Right lobe of liver (tissue), 4 donors: ENCODE results near the gene UGT3A2.

Experiments used
- POLR2A ChIP-seq: fragments of 450-650 bp; IDR thresholded peaks from one replicate; pipeline ENCODE4 v1.6.1; 2017; ENCODE audit warnings: antibody characterized with exemption, mild to moderate bottlenecking
- TF ChIP-seq, protein P1 (sequence below), 4 donors: fragments of 200-600 bp in 3 of 4; fragments of 450-650 bp in 1 of 4; IDR thresholded peaks; one replicate each; pipeline versions ENCODE4 v1.5.1 to v1.8.0; 2016 to 2022; ENCODE audit warnings: antibody characterized with exemption in 4 of 4, mild to moderate bottlenecking in 2 of 4
- donor health status: DM: no; HTN: no; CAD: no.
- donor health status: DM: no; HTN: no; CAD: no.
- donor health status: DM: no; HTN: yes; CAD: no.

DNA sequence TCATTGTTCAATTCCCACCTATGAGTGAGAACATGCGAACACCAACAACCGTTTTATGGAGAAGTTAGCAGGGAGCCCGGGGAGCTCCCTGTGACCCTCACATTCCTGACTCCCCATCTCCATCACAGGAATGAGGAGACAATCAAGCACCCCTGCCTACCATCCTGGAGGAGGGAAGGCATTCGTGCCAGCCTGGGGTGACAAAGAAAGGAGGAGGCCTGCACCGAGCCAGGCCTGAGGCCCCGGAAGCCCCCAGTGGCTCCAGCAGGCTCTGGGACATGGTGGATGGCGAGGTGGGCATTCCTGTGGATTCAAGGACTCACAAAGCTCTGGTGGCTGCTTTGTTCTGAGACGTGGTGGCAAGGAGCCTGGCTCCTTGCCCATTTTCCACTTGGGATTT lies 39.0 kb downstream of the UGT3A2 start:
- TF ChIP-seq POLR2A = no peak
- TF ChIP-seq, protein P1, sequence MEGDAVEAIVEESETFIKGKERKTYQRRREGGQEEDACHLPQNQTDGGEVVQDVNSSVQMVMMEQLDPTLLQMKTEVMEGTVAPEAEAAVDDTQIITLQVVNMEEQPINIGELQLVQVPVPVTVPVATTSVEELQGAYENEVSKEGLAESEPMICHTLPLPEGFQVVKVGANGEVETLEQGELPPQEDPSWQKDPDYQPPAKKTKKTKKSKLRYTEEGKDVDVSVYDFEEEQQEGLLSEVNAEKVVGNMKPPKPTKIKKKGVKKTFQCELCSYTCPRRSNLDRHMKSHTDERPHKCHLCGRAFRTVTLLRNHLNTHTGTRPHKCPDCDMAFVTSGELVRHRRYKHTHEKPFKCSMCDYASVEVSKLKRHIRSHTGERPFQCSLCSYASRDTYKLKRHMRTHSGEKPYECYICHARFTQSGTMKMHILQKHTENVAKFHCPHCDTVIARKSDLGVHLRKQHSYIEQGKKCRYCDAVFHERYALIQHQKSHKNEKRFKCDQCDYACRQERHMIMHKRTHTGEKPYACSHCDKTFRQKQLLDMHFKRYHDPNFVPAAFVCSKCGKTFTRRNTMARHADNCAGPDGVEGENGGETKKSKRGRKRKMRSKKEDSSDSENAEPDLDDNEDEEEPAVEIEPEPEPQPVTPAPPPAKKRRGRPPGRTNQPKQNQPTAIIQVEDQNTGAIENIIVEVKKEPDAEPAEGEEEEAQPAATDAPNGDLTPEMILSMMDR (IDR thresholded peaks at IDR 0.05) = no peak
